ENCODE data around the gene CYB5A.

- no peak for TF ChIP-seq POLR2A (IDR thresholded peaks at IDR 0.05)
- TF ChIP-seq, protein P1, sequence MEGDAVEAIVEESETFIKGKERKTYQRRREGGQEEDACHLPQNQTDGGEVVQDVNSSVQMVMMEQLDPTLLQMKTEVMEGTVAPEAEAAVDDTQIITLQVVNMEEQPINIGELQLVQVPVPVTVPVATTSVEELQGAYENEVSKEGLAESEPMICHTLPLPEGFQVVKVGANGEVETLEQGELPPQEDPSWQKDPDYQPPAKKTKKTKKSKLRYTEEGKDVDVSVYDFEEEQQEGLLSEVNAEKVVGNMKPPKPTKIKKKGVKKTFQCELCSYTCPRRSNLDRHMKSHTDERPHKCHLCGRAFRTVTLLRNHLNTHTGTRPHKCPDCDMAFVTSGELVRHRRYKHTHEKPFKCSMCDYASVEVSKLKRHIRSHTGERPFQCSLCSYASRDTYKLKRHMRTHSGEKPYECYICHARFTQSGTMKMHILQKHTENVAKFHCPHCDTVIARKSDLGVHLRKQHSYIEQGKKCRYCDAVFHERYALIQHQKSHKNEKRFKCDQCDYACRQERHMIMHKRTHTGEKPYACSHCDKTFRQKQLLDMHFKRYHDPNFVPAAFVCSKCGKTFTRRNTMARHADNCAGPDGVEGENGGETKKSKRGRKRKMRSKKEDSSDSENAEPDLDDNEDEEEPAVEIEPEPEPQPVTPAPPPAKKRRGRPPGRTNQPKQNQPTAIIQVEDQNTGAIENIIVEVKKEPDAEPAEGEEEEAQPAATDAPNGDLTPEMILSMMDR (IDR thresholded peaks at IDR 0.05) = no peak
These were observed 47.2 kb downstream of the CYB5A start for GRCh38 chr18:74244554-74244953.

Measured in thyroid gland (tissue), 4 donors.